HG03066 (cell line): Measurements from ENCODE around the gene NOTCH1.

ENCODE experiments used
- ATAC-seq: cut with Tn5 transposase; IDR thresholded peaks from one replicate; pipeline ENCODE4 v1.9.1; 2021; ENCODE audit warnings: low read depth; ENCODE audit not compliant: unreplicated experiment

NOTCH1 gene

DNA sequence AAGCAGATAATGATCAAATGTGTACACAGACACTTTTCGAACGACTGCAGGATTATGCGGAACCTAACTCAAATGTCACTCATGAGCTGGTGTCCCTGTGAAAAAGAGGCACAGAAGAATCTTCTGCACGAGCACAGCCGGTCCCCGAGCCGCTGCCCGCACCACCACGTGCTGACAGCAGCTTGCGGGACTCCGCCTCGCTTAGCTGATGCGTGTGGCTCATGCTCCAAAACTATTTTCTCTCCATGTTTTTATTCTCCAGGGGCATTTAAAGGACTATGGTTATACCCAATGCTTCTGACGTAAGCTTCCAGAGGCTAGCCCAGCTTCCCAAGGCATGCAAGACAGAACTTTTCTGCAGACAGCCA is 72.5 kb downstream of the NOTCH1 start:
- ATAC-seq = no peak

DNA sequence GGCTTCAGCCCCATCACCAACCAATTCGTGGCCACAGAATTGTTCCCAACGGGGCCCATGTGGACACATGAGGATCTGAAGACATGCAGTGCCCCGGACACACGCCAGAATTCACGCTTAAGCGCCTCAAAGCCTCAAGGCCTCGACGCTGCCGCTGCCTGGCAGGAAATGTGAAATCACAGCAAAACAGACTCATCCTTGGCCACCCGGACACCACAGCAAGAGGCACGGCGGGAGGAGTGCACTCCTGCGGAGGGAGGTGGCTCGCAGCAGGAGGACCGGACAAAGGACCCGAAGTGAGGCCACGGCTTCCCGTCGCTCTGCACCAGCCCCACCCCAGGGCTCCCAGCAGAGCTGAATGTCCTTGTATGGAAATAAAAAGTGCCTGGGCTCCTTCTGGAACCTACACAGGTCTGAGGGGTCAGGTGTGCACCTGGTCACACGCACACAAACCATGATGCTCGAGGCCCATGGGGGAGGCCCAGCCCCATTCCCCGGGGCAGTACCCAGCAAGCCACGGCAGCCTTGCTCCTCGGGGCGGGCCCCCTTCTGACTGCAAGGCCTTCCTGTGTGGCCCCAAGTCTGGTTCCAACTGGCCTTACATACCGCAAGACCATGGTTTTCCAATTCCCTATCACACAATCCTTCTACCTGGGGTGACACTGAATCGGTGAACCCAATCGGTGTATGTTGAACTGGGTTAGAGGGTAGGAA is 73.1 kb downstream of the NOTCH1 start:
- no peak for ATAC-seq

DNA sequence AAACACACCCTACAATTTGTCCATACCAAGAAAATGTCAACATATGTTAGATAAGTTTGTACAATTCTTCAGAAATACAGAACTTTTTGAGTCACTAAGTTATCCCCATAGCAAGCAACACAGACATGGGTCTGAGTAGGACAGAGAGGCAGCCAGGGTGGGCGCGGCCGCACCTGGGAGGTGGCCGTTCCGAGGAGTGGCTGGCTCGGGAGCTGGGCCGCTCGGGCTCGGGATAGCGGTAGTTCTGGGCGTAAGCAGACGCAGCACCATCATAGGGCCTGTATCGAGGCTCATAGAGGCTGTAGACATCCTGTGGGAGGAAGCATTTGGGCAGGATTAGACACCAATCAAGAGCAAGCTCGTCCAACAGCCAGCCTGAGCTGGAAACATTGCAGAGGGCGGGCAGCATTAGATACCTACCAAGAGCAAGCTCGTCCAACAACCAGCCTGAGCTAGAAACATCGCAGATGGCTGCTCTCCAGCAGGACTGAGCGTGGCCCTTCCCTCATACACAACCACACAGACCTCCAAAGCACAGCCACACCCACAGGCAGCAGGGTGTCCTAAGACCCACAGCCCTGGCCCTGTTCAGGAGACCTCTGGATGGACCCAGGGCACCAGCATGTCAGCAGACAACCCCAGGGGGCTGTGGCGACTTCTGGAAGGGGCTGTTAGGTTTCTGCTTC is 73.9 kb downstream of the NOTCH1 start:
- ATAC-seq = no peak

DNA sequence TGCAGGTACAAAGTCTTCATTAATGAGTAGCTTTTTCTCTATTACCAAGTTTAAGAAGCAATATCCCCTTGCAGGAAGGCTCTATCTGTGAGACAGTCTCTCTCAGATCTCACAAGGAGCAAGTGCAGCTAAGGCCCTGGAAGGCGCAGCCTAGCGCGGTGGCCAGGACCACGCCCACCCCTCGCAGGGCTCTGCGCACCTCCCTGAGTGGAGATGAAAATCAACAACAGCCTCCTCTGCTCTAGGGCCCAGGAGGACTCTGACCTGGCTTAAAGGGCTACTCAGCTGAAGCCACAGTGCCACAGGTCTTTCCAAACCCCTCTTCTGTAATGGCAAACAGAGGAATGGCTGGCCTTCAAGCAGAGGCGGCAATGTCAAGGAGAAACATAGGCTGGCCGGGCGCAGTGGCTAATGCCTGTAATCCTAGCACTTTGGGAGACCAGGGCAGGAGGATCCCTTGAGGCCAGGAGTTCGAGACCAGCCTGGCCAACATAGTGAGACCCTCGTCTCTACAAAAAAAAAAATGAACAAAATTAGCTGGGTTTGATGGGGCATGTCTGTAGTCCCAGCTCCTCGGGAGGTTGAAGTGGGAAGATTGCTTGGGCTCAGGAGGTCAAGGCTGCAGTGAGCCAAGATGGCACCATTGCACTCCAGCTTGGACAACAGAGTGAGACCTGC is 74.9 kb downstream of the NOTCH1 start:
- ATAC-seq = no peak

DNA sequence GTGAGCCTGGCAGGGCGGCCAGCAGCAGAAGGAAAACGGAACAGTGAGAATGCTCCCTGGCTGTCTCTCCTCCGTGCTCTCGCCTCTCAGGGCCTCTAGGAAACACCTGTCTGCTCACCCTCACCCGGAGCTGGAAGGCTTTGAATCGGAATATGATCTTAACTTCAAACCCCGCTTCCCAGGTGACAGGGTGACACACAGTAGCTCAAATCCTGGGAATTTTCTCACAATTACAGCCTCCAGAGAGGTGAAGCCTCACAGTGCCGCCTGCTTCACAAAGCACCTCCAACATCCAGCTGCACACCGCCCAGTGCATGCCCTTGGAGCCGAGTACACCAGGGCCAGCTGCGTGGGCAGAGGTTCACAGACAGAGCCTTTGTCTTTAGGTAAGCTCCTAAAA is 75.5 kb downstream of the NOTCH1 start:
- no peak for ATAC-seq

DNA sequence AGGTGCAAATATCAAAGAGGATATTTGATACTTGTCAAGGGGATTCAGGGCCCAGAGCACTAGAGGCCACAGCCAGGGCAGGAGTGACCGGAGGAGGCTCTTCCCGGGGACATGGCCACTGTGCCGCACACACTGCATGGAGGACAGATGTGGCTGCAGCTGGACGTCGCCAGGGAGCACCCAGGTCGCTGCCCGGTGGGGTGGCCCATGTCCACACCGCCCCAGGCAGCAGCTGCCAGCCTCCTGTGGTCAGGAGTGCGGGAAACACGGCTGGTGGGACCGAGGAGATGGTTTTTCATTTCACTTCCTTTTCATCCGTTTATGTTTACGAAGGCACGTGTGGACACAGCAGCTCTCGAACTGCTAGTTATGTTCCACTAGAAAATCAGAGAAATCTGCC is 78.1 kb downstream of the NOTCH1 start:
- ATAC-seq = no peak

DNA sequence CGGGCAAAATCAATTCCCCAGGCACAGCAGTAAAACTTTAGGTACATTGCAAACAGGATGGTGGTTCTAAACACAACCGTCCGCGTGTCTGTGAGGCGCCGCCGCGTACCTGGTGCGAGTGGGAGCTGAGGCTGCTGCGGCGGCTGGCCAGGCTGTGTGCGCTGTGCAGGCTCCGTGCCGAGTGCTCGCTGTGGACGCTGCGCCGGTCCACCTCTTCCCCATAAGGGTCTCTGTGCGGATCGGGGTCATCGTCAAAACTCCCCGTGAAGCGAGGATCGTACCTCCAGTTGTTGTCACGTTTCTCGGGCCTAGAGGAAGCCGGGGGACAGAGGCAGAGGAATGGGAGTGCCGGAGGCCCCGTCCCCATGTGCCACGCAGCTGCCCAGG is 79.7 kb downstream of the NOTCH1 start:
- ATAC-seq = no peak

- no peak for ATAC-seq
These were observed 80.2 kb downstream of the NOTCH1 start for GRCh38 chr9:136465500-136466154.

DNA sequence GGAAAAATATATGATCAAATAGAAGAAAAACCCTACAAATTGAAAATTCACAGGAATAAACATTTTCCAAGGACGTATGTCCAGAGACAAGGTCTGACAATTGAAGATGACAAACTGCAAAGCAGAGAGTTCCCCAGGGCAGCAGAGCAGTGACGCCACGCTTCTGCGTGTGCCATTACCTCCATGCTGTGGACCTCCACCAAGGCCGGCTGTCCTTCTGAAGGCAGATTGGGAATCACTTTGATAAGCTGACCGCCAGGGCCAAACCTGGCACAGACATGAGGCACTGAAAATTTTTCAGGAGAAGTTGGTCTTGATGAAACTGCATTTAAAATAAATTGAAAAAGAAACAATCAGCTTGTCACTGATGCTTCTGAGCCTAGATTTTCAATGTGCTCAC is 81.6 kb downstream of the NOTCH1 start:
- ATAC-seq = no peak

DNA sequence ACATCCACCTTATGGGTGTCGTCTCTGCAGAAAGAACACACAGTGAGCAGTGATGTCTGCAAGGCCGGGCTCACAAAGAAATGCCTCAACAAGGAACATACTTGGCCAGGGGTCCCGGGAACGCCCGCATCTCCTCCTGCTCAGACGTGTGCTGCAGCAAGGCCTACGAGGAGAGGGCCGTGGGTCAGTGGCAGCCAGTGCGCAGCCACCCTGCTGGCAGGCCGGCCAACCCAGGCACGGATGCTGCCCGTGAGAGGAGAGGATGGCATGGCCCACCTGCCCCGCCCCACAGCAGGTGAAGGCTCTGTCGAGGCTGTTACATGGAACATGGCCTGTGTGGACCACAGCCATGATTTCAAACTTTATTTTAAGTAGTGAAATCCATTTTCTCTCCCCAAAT is 82.3 kb downstream of the NOTCH1 start:
- ATAC-seq = no peak

GRCh38 chr9:136462664-136463063 is 83.2 kb downstream of the NOTCH1 start:
- ATAC-seq = no peak

- ATAC-seq = no peak
These were observed 85.0 kb downstream of the NOTCH1 start for GRCh38 chr9:136460772-136461325.

- no peak for ATAC-seq
These were observed 86.4 kb downstream of the NOTCH1 start for GRCh38 chr9:136459425-136459824.

DNA sequence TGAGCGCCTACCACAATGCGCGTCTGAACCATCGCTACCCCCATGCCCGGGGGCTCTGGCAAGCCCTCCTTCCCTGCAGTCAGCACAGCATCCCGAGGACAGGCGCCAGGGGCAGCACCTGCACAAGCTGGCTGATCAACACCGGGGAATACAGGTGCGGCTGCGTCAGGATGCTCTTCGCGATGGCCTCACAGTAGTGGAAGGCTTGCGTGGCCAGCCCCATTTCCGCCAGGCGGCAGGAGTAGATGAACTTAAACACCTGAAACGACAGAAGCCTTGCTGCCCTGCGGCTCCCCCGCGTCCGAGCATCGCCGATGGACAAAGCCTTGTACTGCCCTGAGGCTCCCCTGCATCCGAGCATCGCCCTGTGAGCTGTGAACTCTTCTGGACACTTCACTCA is 88.5 kb downstream of the NOTCH1 start:
- ATAC-seq = no peak

DNA sequence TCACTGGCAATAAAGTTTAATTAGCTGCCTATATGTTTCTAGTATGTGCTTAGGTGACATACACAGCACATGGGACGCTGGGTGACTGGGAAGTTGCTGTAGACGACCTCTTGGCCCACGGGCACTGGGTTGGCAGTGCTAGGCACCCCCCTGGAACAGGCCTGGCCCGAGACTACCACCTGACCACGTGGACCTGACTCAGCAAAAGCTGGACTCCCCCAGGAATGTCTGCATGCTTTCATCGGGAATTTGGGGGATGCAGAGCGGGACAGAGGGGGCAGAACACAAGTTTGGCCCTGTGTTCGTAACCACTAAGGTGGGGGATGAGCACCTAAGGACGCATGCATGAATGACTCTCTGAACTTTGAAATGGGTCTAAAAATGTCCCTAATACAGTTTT is 89.6 kb downstream of the NOTCH1 start:
- ATAC-seq = no peak

- ATAC-seq = no peak
These were observed 90.5 kb downstream of the NOTCH1 start for GRCh38 chr9:136455043-136456002.

DNA sequence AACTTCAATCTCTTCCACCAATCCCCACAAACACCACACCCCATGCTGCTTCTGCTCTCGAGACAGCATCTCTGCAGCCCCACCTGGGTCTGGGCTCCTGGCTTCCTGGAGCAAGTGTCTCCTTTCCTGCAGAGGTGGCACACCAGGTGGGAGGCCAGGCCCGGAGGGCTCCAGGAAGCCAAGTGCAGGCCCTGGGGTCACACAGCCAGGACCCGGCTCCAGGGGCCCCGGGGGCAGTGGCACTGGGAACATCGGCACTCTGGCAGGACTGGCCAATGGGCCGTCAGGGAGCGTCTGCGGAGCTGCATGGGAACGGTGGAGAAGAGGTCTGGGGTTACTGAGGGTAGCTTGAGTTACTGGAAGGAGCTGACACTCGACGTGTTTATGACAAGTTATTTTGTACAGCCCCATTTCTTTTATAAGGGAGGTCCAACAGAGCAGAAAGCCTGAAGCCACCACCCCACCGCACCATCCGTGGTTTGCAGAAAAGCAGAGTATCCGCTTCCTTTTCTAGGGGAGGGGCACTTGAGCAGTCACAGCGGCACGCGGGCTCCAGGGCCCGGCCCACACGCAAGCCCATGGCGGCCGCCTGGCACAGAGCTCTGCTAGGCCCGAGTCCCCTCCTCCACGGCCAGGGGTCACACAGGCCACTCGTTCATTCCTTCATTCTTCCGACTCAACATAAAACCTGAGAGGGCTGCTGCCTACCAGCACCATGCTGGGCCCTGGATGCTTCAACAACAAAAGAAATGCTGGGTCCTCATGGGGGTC is 91.6 kb downstream of the NOTCH1 start:
- no peak for ATAC-seq

- no peak for ATAC-seq
These were observed 92.5 kb downstream of the NOTCH1 start for GRCh38 chr9:136453326-136453725.

DNA sequence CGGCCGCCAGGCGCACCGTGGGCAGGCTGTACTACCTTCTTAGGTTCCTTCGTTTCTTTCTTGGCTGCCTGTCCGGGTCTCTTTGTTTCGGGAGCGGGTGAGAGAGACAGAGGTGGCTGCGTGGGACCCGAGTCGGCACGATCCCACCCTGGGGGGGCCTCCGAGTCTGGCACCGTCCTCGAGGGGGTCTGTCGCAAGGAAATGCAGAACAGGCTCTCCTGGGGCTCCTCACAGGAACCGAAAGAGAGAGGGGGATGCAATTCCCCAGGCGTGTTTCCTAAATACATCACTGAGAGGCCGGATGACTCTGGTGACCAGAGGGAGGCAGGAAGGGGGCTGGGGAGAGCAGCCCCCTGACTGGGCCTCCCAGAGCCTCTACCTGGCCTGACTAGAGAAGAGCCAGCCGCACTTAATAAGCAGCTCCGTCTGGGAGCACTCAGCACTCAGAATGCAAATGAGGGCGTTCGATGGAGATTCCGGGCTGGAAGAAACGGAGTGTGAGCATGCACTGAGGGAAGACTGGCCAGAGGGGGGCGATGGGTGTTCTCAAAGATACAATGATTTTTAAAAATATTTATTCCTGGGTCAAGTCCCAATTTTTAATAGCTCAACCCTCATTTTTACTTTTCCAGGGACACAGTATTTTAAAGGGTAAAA is 94.5 kb downstream of the NOTCH1 start:
- no peak for ATAC-seq
